HG02943 (cell line): Measurements from ENCODE around the gene ZNF32.

Experiments used
- ATAC-seq: cut with Tn5 transposase; IDR thresholded peaks from one replicate; pipeline ENCODE4 v1.9.1; 2021; ENCODE audit warnings: mild to moderate bottlenecking, low read depth, moderate library complexity; ENCODE audit not compliant: unreplicated experiment

ZNF32 gene

DNA sequence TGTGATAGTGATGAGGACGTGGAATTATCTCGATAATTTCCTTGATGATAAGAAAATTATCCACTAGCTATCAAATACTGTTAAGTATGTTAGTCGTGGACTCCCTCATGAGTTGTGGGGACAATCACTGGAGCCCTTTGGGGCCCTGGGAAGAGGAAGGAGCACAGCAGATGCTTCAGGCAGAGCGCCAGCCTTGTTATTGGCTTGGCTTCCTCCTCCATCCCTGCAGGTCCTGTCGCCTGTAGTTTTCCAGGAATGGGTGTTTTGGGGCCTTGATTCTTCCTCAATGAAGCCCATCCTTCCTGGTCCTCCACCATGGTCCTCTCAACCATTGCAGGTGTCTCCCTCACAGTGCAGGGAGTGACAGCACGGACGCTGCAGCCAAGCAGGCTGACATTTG is 32.5 kb upstream of the ZNF32 start:
- ATAC-seq = no peak

- ATAC-seq = no peak
These were observed 31.4 kb upstream of the ZNF32 start for GRCh38 chr10:43680035-43680434.

DNA sequence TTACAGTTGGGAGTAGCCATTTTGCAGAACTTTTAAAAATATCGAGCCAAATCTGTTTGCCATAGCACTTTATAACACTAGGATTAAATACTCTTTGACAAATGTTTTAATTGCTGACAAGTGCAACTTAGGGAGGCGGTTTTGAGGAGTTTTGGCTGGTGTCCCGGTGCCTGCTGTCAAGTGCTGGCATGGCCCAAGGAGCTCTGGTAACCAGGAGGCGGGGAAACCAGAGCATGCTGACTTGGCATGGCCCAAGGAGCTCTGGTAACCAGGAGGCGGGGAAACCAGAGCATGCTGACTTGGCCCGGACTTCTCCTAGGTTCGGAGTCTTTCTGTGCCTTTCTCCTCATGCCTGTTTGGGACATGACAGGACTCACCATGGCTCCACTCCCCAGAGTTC is 30.8 kb upstream of the ZNF32 start:
- ATAC-seq = no peak

DNA sequence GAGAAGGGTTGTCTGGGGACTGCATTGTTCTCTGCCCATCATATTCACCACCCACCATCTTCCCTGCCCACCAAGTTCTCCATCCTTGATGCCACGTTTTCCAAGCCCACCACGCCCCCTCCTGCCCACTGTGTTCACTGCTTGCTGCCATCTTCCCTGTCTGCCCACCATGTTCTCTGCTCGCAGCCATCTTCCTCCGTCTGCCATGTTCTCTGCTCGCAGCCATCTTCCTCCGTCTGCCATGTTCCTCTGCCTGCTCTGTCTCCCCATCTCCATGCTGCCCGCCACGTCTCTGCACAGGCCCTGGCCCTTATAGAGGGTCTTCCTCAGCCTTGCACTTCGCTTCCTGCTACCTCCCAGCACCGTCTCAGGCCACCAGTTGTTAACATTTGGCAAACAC is 30.0 kb upstream of the ZNF32 start:
- no peak for ATAC-seq

DNA sequence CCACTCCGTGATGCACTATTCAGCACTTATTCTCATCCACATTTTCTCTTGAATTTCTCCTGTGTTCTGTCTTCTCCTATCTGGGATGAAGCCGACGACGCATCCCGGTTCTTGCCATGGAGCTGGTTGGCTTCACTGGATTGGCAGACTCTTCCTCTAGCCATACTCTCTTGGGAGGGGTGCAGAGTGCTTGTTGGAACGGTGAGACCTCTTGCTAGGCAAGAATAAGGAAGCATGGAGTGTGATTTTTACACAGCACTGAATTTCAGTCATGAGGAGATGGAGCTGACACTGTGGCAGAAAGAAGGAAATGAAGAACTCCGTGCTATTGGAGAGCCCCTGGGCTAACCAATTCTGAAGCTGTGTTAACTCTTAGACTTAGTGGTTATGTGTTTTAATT is 28.2 kb upstream of the ZNF32 start:
- ATAC-seq = no peak

GRCh38 chr10:43676331-43676730 is 27.6 kb upstream of the ZNF32 start:
- no peak for ATAC-seq

GRCh38 chr10:43674553-43675210 is 26.0 kb upstream of the ZNF32 start:
- no peak for ATAC-seq

- no peak for ATAC-seq
These were observed 24.8 kb upstream of the ZNF32 start for GRCh38 chr10:43673471-43673870.

DNA sequence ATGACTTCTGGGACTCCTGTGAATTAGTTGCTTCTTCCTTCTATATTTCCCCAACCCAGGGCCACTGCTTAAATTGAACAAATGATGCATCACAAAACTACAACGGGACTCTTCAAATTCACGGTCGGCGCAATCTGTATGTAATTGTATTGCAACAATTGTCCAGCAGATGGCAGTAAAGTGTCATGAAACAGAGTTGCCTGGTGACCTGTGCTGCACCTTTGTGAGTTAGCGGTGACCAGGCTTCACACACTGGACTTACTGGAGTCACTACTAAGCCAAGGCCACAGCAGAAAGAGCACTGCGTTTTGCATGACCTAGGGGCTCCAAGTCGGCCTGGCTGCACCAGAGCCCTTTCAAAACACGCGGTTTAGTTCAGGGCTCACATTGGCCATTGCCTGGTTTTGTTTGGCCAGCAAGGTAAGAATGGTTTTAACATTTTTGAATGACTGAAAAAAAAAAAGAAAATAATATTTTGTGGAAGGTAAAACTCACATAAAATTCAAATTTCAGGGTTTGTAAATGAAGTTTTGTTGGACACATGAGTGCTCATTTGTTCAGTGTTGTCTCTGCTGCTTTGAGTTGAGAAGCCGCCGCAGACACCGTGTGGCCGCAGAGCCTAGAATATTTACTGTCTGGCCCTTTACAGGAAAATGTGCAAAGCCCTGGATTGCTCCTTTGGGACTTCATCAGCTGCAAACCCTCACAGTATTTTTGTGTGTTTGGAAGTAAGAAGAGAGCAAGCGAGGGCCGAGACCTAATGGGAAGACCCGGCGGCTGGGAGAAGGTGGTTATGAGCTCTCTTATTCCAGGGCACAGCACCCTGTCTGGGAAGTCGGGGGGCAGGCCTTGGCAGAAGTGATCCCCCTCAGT is 23.2 kb upstream of the ZNF32 start:
- no peak for ATAC-seq

DNA sequence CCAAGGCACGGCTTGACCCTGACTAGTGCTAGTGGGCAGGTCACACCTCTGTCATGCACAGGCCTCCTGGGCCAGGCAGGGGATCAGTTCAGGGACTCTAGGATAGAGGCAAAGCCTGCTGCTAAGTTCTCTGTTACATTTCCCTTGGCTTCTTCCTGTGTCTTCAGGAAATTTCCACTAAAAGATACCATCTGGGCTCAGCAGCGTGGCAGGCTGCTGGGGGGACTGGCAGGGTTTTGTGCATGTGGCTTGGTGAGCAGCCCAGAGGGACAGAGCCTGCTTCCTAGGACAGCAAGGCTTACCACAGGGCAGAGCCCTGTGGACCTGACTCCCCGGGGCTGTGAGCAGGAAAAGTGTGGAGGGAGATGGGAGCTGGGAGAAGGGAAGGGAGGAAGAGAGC is 20.7 kb upstream of the ZNF32 start:
- no peak for ATAC-seq

DNA sequence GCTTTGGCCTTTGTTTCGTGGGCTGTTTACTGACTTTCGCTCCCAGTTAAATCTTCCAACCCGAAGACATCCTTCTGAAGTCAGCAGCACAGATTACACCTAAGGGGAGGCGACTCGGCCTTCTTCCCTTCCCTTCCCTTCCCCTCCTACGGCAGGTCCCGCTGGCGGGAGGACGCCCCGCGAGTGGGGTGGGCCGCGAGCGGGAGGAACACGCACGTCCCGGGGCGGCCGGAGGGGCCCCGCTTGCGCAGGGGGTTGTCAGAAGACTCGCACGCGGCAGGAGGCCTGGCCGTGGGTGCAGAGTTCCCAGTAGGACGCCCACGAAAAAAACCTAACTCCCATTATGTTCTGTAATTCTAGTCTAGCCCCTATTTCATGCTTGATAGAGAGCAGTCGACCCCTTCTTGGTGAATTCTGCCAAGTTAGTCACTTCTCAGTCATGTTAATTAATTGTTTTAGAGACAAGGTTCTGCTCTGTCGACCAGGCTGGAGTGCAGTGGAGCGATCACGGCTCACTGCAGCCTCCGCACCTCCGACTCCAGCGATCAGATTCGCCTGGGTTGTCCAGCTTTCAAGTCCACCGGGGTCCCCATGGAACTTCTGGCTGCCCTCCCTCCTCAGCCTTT is 19.2 kb upstream of the ZNF32 start:
- no peak for ATAC-seq

GRCh38 chr10:43667317-43667731 is 18.6 kb upstream of the ZNF32 start:
- no peak for ATAC-seq

DNA sequence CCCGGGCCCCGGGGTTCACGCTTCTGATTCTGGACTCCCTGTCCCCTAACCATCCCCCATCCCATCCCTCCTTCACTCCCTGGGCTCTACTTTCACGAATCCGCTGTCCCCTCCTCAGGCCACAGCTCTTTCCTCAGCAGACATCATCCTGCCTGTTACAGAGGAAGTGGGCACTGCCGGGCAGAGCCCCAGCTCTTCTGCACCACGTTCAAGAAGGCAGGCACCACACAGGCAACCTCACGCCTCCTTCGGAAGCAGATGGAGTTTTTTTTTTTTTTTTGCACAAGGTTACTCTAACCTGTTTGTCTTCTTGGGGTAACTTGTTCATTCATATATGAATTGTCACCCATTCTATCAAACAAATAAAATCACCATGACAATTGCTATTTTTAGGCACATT is 17.9 kb upstream of the ZNF32 start:
- ATAC-seq = no peak

DNA sequence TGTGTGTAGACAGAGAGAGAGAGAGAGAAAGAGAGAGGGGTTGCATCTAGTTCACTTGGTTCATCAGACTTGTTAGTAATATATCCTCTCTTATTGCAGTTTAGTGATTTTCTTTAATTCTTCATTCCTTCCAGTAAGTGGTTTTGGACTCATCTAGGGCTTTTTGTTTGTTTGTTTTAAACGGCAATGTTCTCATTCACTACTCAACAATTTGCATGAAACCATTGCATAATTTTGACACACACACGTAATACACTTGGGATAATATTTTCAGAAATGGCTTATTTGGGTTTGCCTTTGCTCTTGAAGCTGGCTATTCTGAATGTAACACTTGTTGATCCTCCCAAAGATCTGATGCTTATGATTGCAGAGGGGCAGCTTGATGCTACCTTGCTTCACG is 16.4 kb upstream of the ZNF32 start:
- no peak for ATAC-seq

- no peak for ATAC-seq
These were observed 9.5 kb upstream of the ZNF32 start for GRCh38 chr10:43658227-43658626.

GRCh38 chr10:43655311-43655710 is 6.6 kb upstream of the ZNF32 start:
- no peak for ATAC-seq

DNA sequence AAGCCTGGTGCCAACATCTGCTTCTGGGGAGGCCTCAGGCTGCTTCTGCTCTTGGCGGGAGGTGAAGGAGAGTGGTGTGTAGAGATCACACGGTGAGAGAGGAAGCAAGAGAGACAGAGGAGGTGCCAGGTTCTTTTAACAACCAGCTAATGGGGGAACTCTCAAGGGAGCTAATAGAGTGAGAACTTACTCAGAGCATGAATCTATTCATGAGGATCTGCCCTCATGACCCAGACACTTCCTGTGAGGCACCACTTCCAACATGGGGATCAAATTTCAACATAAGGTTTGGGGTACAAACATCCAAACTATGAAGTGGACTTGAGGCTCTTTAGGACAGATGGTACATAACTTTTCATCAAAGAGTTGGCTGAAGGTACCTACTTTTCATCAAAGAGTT is 5.1 kb upstream of the ZNF32 start:
- no peak for ATAC-seq

- ATAC-seq = peak; percentile 6
These were observed 473 bp upstream of the ZNF32 start for GRCh38 chr10:43649185-43649523.

- ATAC-seq = no peak
These were observed 635 bp downstream of the ZNF32 start for GRCh38 chr10:43648095-43648397.

- ATAC-seq = no peak
These were observed 1.1 kb downstream of the ZNF32 start for GRCh38 chr10:43647576-43647975.

GRCh38 chr10:43645866-43646265 is 2.8 kb downstream of the ZNF32 start:
- no peak for ATAC-seq

DNA sequence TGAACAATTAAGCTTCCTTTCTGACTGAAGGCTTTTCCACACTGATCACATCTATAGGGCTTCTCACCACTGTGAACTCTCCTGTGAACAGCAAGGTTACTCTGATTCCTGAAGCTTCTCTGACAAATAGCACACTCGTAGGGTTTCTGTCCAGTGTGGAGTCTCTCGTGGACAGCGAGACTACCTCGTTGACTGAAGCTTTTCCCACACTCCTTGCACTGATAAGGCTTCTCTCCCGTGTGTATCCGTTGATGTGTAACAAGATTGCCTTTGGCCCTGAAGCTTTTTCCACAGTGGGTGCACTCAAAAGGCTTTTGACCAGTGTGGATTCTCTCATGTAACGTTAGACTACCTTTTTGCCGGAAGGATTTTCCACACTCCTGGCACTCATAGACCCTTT is 4.4 kb downstream of the ZNF32 start:
- ATAC-seq = no peak
